Raji (cell line): ENCODE data around the gene GDAP1L1.

Source experiments
- POLR2A ChIP-seq: IDR thresholded peaks from 2 replicates; pipeline ENCODE4 v1.6.1; 2011; ENCODE audit warnings: low read depth, low read length, control low read depth; ENCODE audit not compliant: insufficient read depth

The GDAP1L1 gene

GRCh38 chr20:44302026-44302669 lies 55.0 kb downstream of the GDAP1L1 start:
- no peak for TF ChIP-seq POLR2A

GRCh38 chr20:44302736-44303135 lies 55.6 kb downstream of the GDAP1L1 start:
- TF ChIP-seq POLR2A = no peak

GRCh38 chr20:44304383-44304782 lies 57.3 kb downstream of the GDAP1L1 start:
- TF ChIP-seq POLR2A = no peak

- no peak for TF ChIP-seq POLR2A
Measured at GRCh38 chr20:44306927-44307326, 59.8 kb downstream of the GDAP1L1 start.

GRCh38 chr20:44309763-44310663 lies 62.9 kb downstream of the GDAP1L1 start:
- no peak for TF ChIP-seq POLR2A

- peak; percentile 92 for TF ChIP-seq POLR2A
Measured at GRCh38 chr20:44310664-44311639, 63.8 kb downstream of the GDAP1L1 start, which contains the start of gene FITM2. TSS of gene FITM2 (minus strand) at chr20:44311202. CDS start at chr20:44311148, 54 bp downstream.

GRCh38 chr20:44314870-44315269 lies 67.8 kb downstream of the GDAP1L1 start:
- no peak for TF ChIP-seq POLR2A

GRCh38 chr20:44319839-44320422 lies 72.8 kb downstream of the GDAP1L1 start:
- peak; percentile 79 for TF ChIP-seq POLR2A

- no peak for TF ChIP-seq POLR2A
Measured at GRCh38 chr20:44324343-44324742, 77.2 kb downstream of the GDAP1L1 start.

GRCh38 chr20:44326391-44327159 lies 79.5 kb downstream of the GDAP1L1 start:
- no peak for TF ChIP-seq POLR2A

- no peak for TF ChIP-seq POLR2A
Measured at GRCh38 chr20:44328428-44328827, 81.3 kb downstream of the GDAP1L1 start.
